Activated B cell treated with CpG ODN at 0.5 μM for 24 hours (primary cell): ENCODE data around the gene NFS1. TPM values are rescaled to one million over a fixed set of nuclear protein-coding genes. Genes with fewer than 3 reads are reported as not detected.
"Not testable (repeated sequence)": the region's sequence is repeated elsewhere in the genome, so short reads cannot be mapped to it uniquely, and the experiment has no call there.

ENCODE experiments used
- ATAC-seq: fragments of 200-7000 bp; cut with Tn5 transposase; one replicate; pipeline ENCODE4 v1.10.0; 2021; ENCODE audit warnings: low read depth, mild to moderate bottlenecking, moderate library complexity
- CTCF ChIA-PET: fragments of 350-600 bp; sonication (Branson Sonifier 250); formaldehyde crosslinking; loops from one replicate; lab custom pipeline; 2021; ENCODE audit warnings: antibody characterized with exemption; lab: Charles Lee
- POLR2A ChIA-PET: fragments of 350-600 bp; sonication (Branson Sonifier 250); formaldehyde crosslinking; loops from one replicate; lab custom pipeline; 2021; ENCODE audit warnings: antibody characterized with exemption; lab: Charles Lee
- DNase-seq: peaks from one replicate; pipeline ENCODE4 v3.0.0; 2022
- H3K27ac Mint-ChIP-seq: one replicate; pipeline ENCODE4 v1.8.0; 2020; ENCODE audit warnings: mixed read lengths
- H3K27me3 Mint-ChIP-seq: one replicate; pipeline ENCODE4 v1.8.0; 2021; ENCODE audit warnings: mixed read lengths
- H3K36me3 Mint-ChIP-seq: one replicate; pipeline ENCODE4 v1.8.0; 2021; ENCODE audit warnings: low read depth, mixed read lengths
- H3K4me1 Mint-ChIP-seq: one replicate; pipeline ENCODE4 v1.8.0; 2021; ENCODE audit warnings: mixed read lengths
- H3K4me3 Mint-ChIP-seq: one replicate; pipeline ENCODE4 v1.8.0; 2020; ENCODE audit warnings: mild to moderate bottlenecking, mixed read lengths
- H3K9me3 Mint-ChIP-seq: one replicate; pipeline ENCODE4 v1.8.0; 2020; ENCODE audit warnings: mixed read lengths
- CTCF ChIP-seq: fragments of 200-600 bp; IDR thresholded peaks from one replicate; pipeline ENCODE4 v1.8.0; 2022; ENCODE audit warnings: antibody characterized with exemption, mild to moderate bottlenecking
- intact Hi-C: fragments of 100-400 bp; cut with micrococcal nuclease; formaldehyde crosslinking; loops from one replicate; pipeline ENCODE4 v1.15.1; 2024
- total RNA-seq: library from RNA; stranded (reverse); gene quantifications from 2 replicates; pipeline ENCODE4 v1.2.3, GENCODE V29; 2022

Gene NFS1
- total RNA-seq, 1 donor from 2014 or later: 30.6 TPM

- peaks cover 83% of the 10 kb centered on the region for H3K36me3 Mint-ChIP-seq
Measured at GRCh38 chr20:35711588-35712209, 12.5 kb upstream of the NFS1 start.

GRCh38 chr20:35710884-35711587, 11.9 kb upstream of the NFS1 start:
- intact Hi-C loops: no loop called here
- POLR2A ChIA-PET: interaction anchor here (0.6 to 1.5 kb wide), 4 partner anchors 12 to 24 kb away, joined by 3 to 6 read pairs (median 5); partner anchors contain the start of genes NFS1 and ROMO1
- TF ChIP-seq CTCF: no peak
- no peak for ATAC-seq
- H3K36me3 Mint-ChIP-seq: peaks cover 80% of the 10 kb centered on the region
- no peaks in the 10 kb centered on the region for H3K27me3 Mint-ChIP-seq
- CTCF ChIA-PET: no interaction called here
- H3K4me3 Mint-ChIP-seq: no peak overlapping the region
- H3K27ac Mint-ChIP-seq: no peak overlapping the region
- peaks cover 33% of the 10 kb centered on the region for H3K4me1 Mint-ChIP-seq
- no peak for DNase-seq
- H3K9me3 Mint-ChIP-seq: no peaks in the 10 kb centered on the region

More at GRCh38 chr20:35711588-35712209, 12.5 kb upstream of the NFS1 start:
- Mint-ChIP-seq H3K9me3 (no peaks in the 10 kb centered on the region), H3K27ac (no peak overlapping the region), H3K4me3 (no peak overlapping the region), H3K27me3 (no peaks in the 10 kb centered on the region), H3K4me1 (peaks cover 33% of the 10 kb centered on the region)
- ATAC-seq: no peak
- CTCF ChIA-PET: no interaction called here
- TF ChIP-seq CTCF: no peak
- intact Hi-C loops: no loop called here
- no peak for DNase-seq
- POLR2A ChIA-PET: interaction anchor here (0.6 to 1.5 kb wide), 5 partner anchors 15 to 30 kb away, joined by 3 to 20 read pairs (median 6); partner anchors contain the start of gene RBM39

- ATAC-seq (no peak), DNase-seq (no peak)
- H3K9me3 Mint-ChIP-seq: no peaks in the 10 kb centered on the region
- no peak for TF ChIP-seq CTCF
- no peak overlapping the region for H3K4me3 Mint-ChIP-seq
- no peaks in the 10 kb centered on the region for H3K27me3 Mint-ChIP-seq
- ChIA-PET CTCF (interaction anchor here (1.2 kb wide), 1 partner anchor 246 kb away, joined by 3 read pairs; no protein-coding TSS in a partner anchor), POLR2A (interaction anchor here (0.8 to 1.2 kb wide), 2 partner anchors 10 to 26 kb away, joined by 4 to 5 read pairs; no protein-coding TSS in a partner anchor)
- intact Hi-C loops: no loop called here
- no peak overlapping the region for H3K27ac Mint-ChIP-seq
- H3K4me1 Mint-ChIP-seq: peaks cover 33% of the 10 kb centered on the region
- H3K36me3 Mint-ChIP-seq: peaks cover 80% of the 10 kb centered on the region
Measured at GRCh38 chr20:35710039-35710438, 10.9 kb upstream of the NFS1 start.

GRCh38 chr20:35709259-35709658, 10.1 kb upstream of the NFS1 start:
- Mint-ChIP-seq H3K27me3 (no peaks in the 10 kb centered on the region), H3K4me1 (peaks cover 31% of the 10 kb centered on the region), H3K9me3 (no peaks in the 10 kb centered on the region), H3K4me3 (no peak overlapping the region), H3K36me3 (peaks cover 83% of the 10 kb centered on the region), H3K27ac (no peak overlapping the region)
- ChIA-PET POLR2A (interaction anchor here (0.8 to 1.2 kb wide), 2 partner anchors 9 to 27 kb away, joined by 4 to 5 read pairs; no protein-coding TSS in a partner anchor), CTCF (interaction anchor here (1.2 kb wide), 1 partner anchor 245 kb away, joined by 3 read pairs; no protein-coding TSS in a partner anchor)
- ATAC-seq: no peak
- no peak for DNase-seq
- intact Hi-C loops: loop anchor here (2.0 kb wide), 1 partner anchor 26 kb away; no protein-coding TSS in a partner anchor
- TF ChIP-seq CTCF: no peak

- Mint-ChIP-seq H3K4me3 (no peak overlapping the region), H3K27me3 (no peaks in the 10 kb centered on the region), H3K36me3 (peaks cover 84% of the 10 kb centered on the region), H3K4me1 (peaks cover 26% of the 10 kb centered on the region), H3K9me3 (no peaks in the 10 kb centered on the region), H3K27ac (no peak overlapping the region)
- ATAC-seq (no peak), DNase-seq (no peak)
- POLR2A ChIA-PET: no interaction called here
- CTCF ChIA-PET: no interaction called here
- intact Hi-C loops: loop anchor here (2.0 kb wide), 1 partner anchor 26 kb away; no protein-coding TSS in a partner anchor
- TF ChIP-seq CTCF: no peak
Measured at GRCh38 chr20:35708502-35708901, 9.3 kb upstream of the NFS1 start.

GRCh38 chr20:35706591-35707529, 7.7 kb upstream of the NFS1 start:
- Mint-ChIP-seq H3K36me3 (peaks cover 87% of the 10 kb centered on the region), H3K4me1 (peaks cover 19% of the 10 kb centered on the region)
- POLR2A ChIA-PET: interaction anchor here (1.2 kb wide), 1 partner anchor 11 kb away, joined by 5 read pairs; no protein-coding TSS in a partner anchor
- H3K27ac Mint-ChIP-seq, DNase-seq, H3K27me3 Mint-ChIP-seq, H3K9me3 Mint-ChIP-seq, H3K4me3 Mint-ChIP-seq, ATAC-seq, CTCF ChIA-PET: not testable (repeated sequence)
- intact Hi-C loops: loop anchor here (1.0 kb wide), 1 partner anchor 8 kb away; the partner anchor contains the start of genes NFS1 and ROMO1
